ENCODE measurements around the gene GID8. TPM values are rescaled to one million over a fixed set of nuclear protein-coding genes. Genes with fewer than 3 reads are reported as not detected.

GID8 gene
- total RNA-seq, 1 donor = 34.4 TPM

DNA sequence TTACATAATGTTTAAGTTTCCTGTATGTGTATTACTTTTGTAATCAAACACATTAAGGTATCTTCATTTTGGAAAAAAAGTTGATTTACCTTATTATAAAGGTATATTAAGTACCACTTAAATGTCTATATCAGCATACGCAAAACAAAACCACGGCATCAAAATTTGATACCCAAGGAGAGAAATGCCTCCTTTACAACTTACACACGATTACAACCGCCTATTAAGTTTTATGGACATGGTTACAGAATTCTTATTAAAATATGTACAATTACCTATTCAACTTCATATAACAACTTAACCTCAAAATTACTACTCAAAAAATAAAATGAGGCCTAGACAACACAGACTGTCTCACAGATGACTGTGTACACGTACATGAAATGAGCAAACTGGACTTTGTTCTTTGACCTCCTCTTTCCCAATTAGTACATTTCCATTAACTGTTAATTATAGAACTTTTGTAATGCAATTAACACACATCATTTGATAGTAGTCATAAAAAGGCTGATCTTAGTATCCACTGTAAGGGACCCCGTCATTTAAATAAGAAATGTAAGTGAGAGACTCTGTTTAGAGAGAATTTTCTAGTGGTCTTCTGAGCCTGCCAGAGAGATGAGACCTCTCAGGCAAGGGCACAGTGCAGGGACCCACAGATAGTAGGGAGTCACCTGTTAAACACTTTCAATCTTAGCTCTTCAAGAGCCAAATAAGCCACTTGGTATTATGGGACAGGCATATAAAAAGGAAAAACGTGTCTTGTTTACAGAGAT, 14.1 kb upstream of the GID8 start:
- Histone ChIP-seq H3K27ac (ENCODE audit: low read depth, low read length) (peak overlapping the region; percentile 91), H3K9me3 (ENCODE audit: low read depth, low read length) (no peaks in the 10 kb centered on the region), H3K36me3 (ENCODE audit: insufficient read depth, low read length) (no peaks in the 10 kb centered on the region), H4K20me1 (ENCODE audit: insufficient read depth, low read length) (peaks cover 70% of the 10 kb centered on the region), H3K4me1 (ENCODE audit: insufficient read depth, low read length) (peaks cover 38% of the 10 kb centered on the region), H3K4me3 (ENCODE audit: insufficient read depth, low read length) (peak overlapping the region; percentile 75), H3K4me2 (ENCODE audit: insufficient read depth, low read length) (peak overlapping the region; percentile 97), H3K79me2 (ENCODE audit: insufficient read depth, low read length) (peaks cover 99% of the 10 kb centered on the region), H3K27me3 (ENCODE audit: insufficient read depth, low read length) (no peaks in the 10 kb centered on the region), H2AFZ (ENCODE audit: low read length) (no peak overlapping the region)
- TF ChIP-seq, protein P1, sequence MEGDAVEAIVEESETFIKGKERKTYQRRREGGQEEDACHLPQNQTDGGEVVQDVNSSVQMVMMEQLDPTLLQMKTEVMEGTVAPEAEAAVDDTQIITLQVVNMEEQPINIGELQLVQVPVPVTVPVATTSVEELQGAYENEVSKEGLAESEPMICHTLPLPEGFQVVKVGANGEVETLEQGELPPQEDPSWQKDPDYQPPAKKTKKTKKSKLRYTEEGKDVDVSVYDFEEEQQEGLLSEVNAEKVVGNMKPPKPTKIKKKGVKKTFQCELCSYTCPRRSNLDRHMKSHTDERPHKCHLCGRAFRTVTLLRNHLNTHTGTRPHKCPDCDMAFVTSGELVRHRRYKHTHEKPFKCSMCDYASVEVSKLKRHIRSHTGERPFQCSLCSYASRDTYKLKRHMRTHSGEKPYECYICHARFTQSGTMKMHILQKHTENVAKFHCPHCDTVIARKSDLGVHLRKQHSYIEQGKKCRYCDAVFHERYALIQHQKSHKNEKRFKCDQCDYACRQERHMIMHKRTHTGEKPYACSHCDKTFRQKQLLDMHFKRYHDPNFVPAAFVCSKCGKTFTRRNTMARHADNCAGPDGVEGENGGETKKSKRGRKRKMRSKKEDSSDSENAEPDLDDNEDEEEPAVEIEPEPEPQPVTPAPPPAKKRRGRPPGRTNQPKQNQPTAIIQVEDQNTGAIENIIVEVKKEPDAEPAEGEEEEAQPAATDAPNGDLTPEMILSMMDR (IDR thresholded peaks at IDR 0.05; ENCODE audit: extremely low read depth, low read depth, low read length) = no peak
- DNase-seq (ENCODE audit: insufficient read length, low spot score, missing footprints) = no peak

- peaks cover 63% of the 10 kb centered on the region for H4K20me1 ChIP-seq (ENCODE audit: insufficient read depth, low read length)
These were observed 13.4 kb upstream of the GID8 start for GRCh38 chr20:62924442-62925075.

GRCh38 chr20:62925076-62925419, 12.9 kb upstream of the GID8 start:
- H3K27me3 ChIP-seq (ENCODE audit: insufficient read depth, low read length) = no peaks in the 10 kb centered on the region
- no peaks in the 10 kb centered on the region for H3K36me3 ChIP-seq (ENCODE audit: insufficient read depth, low read length)
- peaks cover 39% of the 10 kb centered on the region for H3K4me1 ChIP-seq (ENCODE audit: insufficient read depth, low read length)
- H4K20me1 ChIP-seq (ENCODE audit: insufficient read depth, low read length) = peaks cover 58% of the 10 kb centered on the region
- H3K4me3 ChIP-seq (ENCODE audit: insufficient read depth, low read length) = peak overlapping the region; percentile 75
- peaks cover 94% of the 10 kb centered on the region for H3K79me2 ChIP-seq (ENCODE audit: insufficient read depth, low read length)
- TF ChIP-seq, protein P1 (IDR thresholded peaks at IDR 0.05; ENCODE audit: extremely low read depth, low read depth, low read length) = no peak
- DNase-seq (ENCODE audit: insufficient read length, low spot score, missing footprints) = no peak
- no peak overlapping the region for H2AFZ ChIP-seq (ENCODE audit: low read length)
- H3K9me3 ChIP-seq (ENCODE audit: low read depth, low read length) = no peaks in the 10 kb centered on the region
- H3K27ac ChIP-seq (ENCODE audit: low read depth, low read length) = peak overlapping the region; percentile 91
- H3K4me2 ChIP-seq (ENCODE audit: insufficient read depth, low read length) = peak overlapping the region; percentile 97

More at GRCh38 chr20:62924442-62925075, 13.4 kb upstream of the GID8 start:
- H3K9me3 ChIP-seq (ENCODE audit: low read depth, low read length) = no peaks in the 10 kb centered on the region
- peaks cover 39% of the 10 kb centered on the region for H3K4me1 ChIP-seq (ENCODE audit: insufficient read depth, low read length)
- TF ChIP-seq, protein P1 (IDR thresholded peaks at IDR 0.05; ENCODE audit: extremely low read depth, low read depth, low read length) = no peak
- no peak overlapping the region for H2AFZ ChIP-seq (ENCODE audit: low read length)
- H3K27me3 ChIP-seq (ENCODE audit: insufficient read depth, low read length) = no peaks in the 10 kb centered on the region
- H3K79me2 ChIP-seq (ENCODE audit: insufficient read depth, low read length) = peaks cover 94% of the 10 kb centered on the region
- H3K27ac ChIP-seq (ENCODE audit: low read depth, low read length) = peak overlapping the region; percentile 91
- DNase-seq (ENCODE audit: insufficient read length, low spot score, missing footprints) = no peak
- H3K4me2 ChIP-seq (ENCODE audit: insufficient read depth, low read length) = peak overlapping the region; percentile 97
- no peaks in the 10 kb centered on the region for H3K36me3 ChIP-seq (ENCODE audit: insufficient read depth, low read length)
- peak overlapping the region; percentile 75 for H3K4me3 ChIP-seq (ENCODE audit: insufficient read depth, low read length)

Data from osteoblast (primary cell).